HG03135 (cell line): Measurements from ENCODE around the gene TIMM10B.

Source experiments
- ATAC-seq: cut with Tn5 transposase; IDR thresholded peaks from one replicate; pipeline ENCODE4 v1.9.1; 2021; ENCODE audit warnings: mild to moderate bottlenecking, moderate library complexity; ENCODE audit not compliant: unreplicated experiment

TIMM10B gene, protein sequence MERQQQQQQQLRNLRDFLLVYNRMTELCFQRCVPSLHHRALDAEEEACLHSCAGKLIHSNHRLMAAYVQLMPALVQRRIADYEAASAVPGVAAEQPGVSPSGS

DNA sequence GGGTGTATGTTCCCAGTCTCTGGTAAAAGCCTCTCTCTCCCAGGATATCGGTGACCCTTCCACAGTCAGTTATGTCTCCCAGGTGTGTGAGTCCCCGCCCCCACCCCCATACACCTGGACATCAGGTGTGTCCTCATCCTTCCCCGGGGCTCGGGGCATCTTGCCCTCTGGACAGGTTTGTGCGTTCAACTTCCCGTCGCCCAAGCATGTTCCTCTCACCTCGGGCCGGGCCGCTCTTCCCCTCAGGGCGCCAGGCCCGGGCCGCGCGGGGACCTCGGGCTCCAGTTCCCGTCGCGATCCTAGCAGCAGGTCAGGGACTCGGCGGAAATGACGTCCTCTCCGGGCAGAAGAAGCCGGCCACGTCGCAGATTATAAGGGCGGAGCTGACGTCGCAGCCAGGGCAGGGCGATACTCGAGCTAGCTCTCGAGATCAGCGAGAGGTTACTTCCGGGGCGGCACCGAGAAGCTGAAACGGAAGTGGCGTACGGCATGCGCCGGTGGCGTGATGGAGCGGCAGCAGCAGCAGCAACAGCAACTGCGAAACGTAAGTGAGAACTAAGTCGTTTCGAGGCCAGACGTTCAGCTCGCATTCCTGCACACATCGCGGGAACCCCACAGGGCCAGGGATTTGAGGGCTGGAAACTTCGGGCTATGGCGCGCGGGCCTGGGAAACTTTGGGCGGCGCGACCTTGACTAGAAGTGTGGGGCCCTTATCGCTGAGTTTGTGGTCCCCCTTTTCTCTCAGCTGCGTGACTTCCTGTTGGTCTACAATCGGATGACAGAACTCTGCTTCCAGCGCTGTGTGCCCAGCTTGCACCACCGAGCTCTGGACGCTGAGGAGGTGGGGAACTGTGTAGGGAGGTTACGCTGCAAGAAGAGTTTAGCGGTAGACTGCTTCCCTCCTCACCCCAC, at the start of gene TIMM10B, which contains the start of gene ARFIP2:
TIMM10B (plus strand) TSS at position 490 of the 912 bp plus-strand sequence; CDS start at position 506, 16 bp downstream.
ARFIP2 (minus strand) TSS at position 320 of the 912 bp plus-strand sequence. CDS start 910 bp downstream, outside the sequence.
- peak; percentile 99 for ATAC-seq

DNA sequence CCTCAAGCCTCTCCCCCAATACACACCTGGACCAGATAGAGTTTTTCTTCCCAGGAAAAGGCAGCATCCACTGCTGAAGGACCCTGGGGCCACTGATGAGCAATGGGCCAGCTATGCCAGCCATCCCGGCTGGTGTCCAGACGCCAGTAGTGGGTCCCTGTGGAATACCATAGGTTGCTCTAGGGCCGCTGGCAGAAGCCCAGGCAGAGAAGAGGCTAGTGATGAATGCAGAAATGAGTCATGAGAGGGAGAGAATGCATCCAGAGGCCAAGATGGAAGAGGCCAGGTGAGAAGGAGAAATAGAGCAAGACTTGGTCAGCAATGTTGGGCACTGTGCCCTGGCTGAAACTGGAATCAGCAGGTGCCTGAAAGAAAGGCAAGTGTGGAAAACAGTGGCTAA, 49.4 kb upstream of the TIMM10B start:
- no peak for ATAC-seq

DNA sequence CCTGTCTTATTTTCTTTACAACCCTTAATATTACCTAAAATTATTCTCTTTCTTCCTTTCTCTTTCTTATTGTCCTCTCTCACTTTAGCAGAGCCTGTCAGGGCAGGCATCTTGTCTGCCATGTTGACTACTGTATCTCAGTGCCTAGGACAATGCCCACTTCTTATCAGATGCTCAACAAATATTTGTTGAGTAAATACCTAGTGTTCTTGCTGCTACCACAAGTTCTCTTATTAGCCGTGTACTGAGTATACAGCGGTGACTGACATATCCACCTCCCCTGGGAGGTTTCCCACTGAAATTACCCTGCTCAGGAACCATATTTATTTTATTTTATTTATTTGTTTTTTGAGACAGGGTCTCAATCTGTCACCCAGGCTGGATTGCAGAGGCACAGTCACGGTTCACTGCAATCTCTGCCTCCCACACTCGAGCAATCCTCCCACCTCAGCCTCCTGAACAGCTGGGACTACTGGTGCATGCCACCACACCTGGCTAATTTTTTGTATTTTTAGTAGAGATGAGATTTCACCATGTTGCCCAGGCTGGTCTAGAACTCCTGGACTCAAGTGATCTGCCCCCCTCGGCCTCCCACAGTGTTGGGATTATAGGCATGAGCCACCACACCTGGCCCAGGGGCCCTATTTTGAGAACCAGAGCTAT, 47.2 kb upstream of the TIMM10B start:
- ATAC-seq, result no peak

DNA sequence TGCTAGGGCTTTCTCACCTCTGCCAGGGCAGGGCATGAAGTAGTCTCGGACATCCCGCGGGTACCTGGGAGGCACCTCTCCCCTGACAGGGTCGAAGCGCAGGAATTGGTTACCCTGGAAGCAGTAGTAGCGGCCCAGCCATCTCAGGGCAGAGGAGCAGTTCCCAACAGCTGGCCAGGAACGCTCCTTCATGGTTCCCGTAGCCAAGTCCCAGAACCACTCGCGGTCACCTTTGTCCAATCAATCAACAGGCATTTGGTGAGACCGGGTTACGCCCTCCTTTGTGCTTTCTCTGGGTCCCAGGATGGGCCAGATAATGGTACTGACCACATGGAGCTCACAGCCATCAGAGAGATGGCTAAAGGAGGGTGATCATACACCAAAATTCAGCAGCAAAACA, 43.9 kb upstream of the TIMM10B start:
- no peak for ATAC-seq

DNA sequence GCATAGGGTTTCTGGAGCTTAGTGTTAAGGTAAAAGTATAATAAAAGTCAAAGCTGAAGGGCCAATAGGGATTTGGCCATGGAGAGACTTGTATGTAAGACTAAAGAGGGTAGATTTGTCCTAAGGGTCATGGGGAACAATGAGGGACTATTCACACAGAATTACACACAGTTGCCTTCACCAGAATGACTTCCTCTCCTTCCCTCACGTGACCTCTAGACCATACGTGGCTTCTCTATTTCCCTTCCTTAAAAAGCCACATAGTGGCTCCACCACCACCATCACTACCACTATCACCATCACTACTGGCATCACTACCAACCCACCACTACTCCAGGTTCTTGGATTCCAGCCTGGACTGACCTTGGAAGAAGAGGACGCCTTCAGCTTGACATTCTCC, 43.3 kb upstream of the TIMM10B start:
- ATAC-seq, result no peak

DNA sequence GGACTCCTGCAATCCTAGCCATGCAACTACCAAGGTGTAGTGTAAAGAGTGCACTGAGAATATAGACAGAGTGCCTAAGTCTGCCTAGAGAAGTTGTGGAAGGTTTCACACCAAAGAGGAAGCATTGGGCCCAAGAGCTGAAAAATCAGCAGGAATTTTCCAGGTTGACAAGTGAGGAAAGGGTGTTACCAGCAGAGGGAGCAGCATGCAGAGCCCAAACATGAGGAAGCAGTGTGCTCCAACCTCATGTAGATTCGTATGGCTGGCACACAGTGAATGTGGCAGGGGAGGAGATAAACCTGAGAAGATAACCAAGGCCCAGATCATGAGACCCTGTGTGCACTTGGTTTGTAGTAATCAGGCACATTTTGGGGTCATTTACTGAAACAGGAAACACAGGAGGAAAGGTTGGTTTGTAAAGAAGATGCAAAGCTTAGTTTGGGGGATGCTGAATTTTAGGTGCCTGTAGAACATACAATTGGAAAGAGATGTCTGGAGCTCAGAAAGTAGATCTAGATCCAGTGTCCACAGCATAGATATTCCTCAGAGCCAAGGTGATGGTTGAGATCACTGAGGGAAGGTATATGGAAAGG, 42.2 kb upstream of the TIMM10B start:
- ATAC-seq, result no peak

DNA sequence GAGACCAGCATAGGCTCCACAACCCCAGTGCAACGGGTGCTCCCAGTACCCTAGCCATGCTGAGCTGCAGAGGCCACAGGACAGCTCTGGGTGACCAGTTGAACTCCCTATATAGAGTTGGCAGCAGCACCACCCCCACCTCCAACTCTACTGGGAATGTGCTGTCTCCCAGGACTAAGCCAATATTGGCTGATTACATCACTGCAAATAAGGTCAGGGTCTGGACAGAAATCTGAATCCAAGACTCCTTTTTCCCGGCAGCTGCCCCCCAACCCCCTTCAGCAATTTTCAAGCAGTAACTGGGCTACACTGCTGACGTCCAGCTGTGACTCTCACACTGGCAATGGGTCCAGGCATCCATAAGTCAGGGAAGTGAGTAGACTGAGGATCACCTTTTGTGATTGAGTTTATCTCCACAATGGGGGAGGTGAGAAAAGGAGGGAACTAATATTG, 40.4 kb upstream of the TIMM10B start, which contains the start of gene HPX:
HPX (minus strand) TSS at position 82 of the 453 bp plus-strand sequence; CDS start at position 58, 24 bp downstream.
- no peak for ATAC-seq

DNA sequence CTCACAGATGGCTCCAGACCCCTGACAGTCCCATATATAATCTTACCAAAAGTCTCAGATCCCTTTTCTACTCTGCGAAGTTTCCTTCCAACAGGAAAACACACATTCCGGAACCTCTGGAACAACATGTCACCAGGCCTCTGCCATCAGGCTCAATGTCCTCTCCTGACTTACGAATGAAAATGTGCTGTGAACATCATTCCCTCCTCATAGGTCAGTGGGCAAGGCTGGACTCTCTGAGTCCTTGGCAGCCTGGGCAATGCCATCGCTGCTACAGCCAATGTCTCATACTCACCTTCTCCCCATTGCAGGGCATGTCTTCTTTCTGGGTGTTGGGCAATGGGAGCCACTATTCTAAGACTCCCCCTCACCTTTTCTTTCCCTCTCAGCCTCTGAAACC, 38.9 kb upstream of the TIMM10B start:
- ATAC-seq, result no peak

DNA sequence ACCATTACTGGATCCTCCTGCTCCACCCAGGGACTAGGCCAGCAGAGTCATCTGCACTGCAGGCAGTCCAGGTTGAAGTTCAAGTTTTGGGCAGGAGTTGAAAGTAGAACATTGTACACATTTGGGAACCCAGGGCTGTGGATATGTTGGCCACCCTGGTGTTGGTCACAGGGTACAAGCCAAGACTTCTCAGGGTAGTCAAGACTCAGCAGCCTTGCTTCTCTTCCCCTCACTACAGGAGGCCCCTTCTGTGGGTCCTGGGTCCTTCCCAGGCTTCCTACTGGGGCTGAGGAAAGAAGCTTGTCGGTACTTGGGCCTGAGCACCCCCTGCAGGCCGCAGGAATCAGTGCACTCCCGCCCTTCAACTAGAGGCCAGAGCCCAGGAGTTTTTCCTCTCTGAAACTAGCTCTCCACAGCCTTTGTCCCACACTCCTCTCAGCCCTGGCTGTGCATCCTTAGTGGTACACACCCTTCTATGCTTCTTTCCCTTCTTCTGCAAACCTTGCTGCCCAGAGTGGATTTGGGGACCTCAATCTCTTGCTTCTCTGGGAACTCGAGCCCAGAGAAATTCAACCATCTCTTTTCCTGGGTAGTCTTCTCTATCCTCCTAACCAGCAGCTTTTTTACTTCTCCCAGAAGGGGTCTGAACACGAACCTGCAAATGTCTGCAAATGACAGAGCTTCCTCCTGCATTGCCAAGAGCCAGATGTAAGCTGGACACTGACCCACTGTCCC, 37.9 kb upstream of the TIMM10B start:
- peak; percentile 77 for ATAC-seq

DNA sequence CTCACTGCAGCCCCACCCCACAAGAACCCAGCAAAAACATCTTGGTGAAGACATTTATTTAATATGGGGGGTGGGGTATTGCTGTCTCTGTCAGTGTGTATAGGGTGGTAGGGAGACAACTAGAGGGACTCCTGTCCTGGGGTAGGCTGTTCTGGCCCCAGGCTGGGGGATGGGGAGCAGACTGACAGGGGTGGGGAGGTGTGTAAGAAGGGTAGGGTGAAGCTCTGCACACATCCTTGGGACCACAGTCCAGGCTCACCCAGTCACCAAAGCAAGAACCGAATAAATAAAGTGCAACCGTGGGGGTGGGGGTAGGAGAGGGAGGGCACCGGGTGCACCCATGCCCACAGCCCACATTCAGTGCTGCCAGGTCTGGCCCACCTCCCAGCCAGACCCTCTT, 32.7 kb upstream of the TIMM10B start:
- ATAC-seq, result no peak

DNA sequence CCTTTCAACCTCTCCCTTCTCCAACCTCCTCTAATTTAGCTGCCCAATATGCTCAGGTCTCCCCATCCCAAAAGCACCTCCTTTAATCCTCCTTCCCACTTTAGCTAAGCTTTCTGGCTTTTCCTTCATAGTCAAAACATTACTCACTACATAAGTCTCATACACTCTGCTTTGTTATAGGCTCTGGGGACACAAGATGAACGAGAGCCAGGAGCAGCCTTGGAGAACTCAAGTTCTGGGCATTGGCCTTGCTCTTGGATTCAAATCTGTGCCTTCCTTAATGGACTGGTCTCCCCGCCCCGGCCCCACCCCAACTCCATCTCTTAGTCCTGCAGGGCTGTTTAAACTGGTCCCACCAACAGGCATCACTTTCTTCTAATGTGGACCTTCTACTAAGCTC, 29.1 kb upstream of the TIMM10B start:
- no peak for ATAC-seq

DNA sequence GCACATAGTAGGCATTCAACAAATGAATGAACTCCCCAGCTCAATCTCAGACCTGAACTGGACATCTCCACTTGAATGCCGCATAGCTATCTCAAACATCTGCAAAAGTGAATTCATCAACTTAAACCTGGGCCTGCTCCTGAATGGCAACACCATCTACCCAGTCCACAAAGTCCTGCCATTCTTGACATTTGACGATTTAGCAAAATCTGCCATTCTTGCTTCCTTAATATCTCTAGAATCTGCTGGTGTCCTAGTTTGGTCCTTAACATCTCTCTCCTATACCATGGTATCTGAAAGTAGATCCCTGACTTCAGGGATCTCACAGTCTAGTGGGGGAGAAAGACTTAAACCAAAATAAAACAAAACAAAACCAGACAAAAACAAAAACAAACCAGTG, 28.1 kb upstream of the TIMM10B start:
- no peak for ATAC-seq

DNA sequence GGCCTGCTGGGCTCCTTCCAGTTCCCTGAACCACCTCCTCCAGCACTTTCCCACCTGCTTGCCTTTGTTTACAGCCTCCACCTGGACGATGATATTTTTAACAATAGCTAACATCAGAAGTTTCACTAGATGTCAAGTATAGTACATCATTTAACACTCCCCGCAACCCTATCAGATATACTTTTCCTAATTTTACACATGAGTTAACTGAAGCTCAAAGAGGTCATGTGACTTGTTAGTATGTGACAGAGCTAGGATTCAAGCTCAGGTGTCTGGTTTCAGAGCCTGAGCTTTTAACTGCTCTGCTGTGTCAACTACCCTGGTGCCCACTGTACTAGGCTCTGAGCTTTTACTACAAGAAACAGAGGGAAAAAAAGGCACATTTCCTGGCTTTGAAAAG, 26.2 kb upstream of the TIMM10B start:
- no peak for ATAC-seq

DNA sequence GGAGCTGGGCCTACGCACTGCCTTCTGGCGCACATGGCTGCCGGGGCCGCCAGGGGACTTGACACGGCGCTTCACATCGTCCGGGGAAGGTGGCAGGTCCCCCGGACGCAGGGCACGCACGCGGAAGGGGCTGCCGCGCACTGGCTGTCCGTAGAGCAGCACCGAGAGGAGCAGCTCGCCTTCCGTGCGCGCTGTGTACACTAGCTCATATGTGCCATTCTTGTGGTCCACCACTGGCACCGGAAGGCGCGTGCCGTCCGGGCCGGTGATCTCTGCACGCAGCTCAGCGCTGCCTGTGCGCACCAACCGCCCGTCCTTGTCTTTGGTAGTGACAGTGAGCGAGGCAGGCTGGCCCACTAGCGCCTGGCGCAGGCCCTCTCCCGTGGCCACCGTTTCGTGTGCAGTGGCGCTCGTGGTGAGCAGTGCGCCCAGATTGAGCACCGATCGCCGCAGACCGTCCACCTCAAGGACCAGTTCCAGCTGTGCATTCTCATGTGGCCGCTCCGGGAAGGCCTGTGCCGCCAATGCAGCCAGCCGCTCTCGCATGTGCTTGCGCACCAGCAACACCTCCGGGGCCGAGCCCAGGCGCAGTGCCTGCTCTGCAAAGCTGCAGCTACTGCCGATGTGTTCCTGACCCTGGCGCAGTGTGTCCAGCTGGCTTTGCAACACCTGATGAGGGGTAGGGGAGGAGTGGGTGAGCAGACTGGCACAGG, 24.8 kb upstream of the TIMM10B start:
- ATAC-seq, result no peak

DNA sequence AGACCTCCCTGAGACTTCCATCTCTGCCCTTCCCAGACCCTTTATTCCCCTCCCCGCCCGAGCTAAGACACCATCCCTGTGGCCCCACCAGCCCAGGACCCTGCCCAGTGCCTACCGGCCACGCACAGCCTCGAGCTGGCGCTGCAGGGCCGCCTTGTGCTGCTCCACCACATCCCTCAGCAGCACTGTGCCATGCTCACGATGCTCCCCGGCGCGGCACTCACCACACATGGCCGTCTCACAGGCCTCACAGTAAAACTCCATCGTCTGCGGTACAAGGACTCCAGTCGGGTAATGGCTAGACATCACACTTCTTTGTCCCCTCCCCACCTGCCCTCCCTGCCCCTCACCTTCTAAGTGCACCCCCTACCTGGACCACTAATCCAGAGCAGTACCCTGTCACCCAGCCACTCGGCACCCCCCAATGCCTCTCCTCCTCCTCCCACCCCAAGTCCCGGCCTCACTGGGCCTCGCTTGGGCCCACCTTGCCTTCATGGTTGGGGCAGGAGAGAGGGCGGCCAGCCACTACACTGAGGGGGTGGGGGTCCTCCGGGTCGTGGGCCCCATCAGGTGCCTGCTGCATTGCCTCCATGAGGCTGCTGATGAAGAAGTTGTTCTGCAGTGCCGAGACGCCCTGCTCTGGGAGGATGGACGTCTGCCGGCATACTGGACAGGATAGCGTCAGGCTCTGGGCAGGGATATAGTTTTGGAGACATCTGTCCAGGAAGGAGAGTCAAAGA, 23.6 kb upstream of the TIMM10B start:
- no peak for ATAC-seq

DNA sequence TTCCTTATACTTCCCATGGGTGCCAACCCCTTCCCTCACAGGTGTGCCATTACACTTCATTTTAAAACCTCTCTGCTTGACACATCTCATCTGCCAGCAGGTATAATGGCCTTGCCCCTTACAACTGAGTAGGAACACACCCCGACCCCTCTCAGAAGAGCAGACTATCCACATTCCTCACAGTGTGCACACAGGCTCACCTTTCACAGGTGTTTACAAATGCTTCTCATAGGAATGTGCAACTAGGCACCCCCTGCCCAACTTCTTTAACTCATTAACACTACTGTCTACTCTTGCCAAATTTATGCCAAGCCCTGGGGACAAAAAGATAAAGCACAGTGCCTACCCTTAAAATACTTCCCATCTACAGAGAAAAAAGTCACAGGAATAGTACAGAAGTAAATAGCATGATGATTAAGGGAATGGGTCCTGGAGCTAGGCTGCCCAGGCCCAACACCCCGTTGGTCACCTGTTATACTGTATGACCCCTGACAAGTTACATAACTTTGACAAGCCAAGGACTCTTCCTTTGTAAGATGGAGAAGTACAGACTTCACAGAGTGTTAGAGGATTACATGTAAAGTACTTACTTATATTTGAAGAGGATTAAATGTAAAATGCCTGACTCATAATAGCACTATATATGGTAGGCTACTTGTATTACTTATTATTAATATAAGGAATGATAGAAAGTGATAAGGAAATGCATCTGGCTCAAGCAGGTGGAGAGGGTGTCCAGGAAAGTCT, 22.8 kb upstream of the TIMM10B start:
- ATAC-seq, result no peak

DNA sequence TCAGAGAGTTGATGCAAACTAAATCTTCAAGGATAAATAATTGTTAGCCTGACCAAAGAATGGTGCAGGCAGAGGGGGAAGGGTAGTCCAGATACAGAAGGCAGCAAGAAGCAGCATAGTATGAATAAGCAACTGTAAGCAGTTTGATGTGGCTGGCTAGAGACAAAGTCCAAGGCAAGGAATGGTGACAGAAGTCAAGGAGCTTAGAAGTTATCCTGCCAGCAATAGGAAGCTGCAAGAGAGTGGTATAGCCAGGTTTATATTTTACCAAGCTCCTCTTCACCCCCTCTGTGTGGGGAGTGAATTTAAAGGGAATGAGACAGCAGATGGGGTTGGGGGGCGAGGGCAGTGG, 22.2 kb upstream of the TIMM10B start:
- no peak for ATAC-seq

DNA sequence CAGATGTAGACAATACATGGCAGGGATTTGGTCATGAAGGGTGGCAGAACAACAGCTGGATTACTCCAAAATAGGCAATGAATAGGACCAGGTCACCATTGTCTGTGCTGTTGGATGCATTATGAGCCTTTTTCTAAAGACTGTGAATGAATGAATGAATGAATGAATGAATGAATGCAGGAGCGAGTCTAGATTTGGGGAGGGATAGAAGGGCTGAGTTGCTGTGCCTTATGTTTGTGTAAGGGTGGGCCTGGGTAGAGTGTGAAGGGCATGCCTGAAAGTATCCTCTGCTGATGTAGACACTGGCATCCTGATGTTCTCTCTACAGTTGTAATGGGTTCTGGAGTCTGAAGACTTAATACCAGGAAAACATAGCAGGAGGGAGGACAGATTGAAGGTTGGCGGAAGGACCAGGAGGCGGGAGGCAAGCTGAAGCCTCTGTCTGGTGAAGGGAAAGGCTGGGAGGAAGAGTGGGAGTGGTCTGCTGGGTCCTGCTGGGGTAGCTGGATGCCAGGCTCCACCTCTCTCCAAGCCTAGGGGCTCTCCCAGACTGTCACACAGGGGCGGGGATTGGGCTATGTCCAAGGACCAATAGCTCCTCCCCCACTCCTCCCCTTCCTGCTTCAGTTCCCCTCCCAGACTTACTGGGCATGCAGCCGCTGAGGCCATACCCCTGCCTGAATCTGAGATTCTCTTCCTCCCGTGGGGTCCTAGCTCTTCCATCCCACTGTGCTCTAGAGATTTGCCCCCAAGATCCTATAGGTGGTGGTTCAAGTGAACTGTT, 12.4 kb upstream of the TIMM10B start:
- peak; percentile 45 for ATAC-seq
